ENCODE results near the gene GPR78. TPM values are rescaled to one million over a fixed set of nuclear protein-coding genes. Genes with fewer than 3 reads are reported as not detected.

Gene GPR78
- total RNA-seq, 1 donor from 2014 or later: 0.16 TPM

- H3K9me3 ChIP-seq (ENCODE audit: insufficient read depth, low read depth, low read length): no peaks in the 10 kb centered on the region
- peaks cover 8% of the 10 kb centered on the region for H3K9me3 Mint-ChIP-seq (ENCODE audit: unreplicated experiment)
- peaks cover 19% of the 10 kb centered on the region for H3K4me1 Mint-ChIP-seq (ENCODE audit: low read depth, unreplicated experiment)
- H3K36me3 Mint-ChIP-seq (ENCODE audit: low read depth, unreplicated experiment): no peaks in the 10 kb centered on the region
- no peaks in the 10 kb centered on the region for H3K27me3 ChIP-seq (ENCODE audit: insufficient read depth, low read length)
- peaks cover 14% of the 10 kb centered on the region for H3K4me1 ChIP-seq (ENCODE audit: insufficient read depth, low read length)
- no peaks in the 10 kb centered on the region for H4K20me1 ChIP-seq (ENCODE audit: insufficient read depth, low read length)
- FAIRE-seq (no peak), DNase-seq (ENCODE audit: low read depth) (no peak)
- no peak overlapping the region for H3K9ac ChIP-seq (ENCODE audit: low read length)
- H3K4me3 ChIP-seq (ENCODE audit: insufficient read depth, low read depth, low read length): no peak overlapping the region
- no peak overlapping the region for H3K4me2 ChIP-seq (ENCODE audit: low read length)
- H3K79me2 ChIP-seq (ENCODE audit: insufficient read depth, low read length): no peaks in the 10 kb centered on the region
- peak overlapping the region; percentile 86 for H3K27ac Mint-ChIP-seq (ENCODE audit: unreplicated experiment)
- no peak for TF ChIP-seq CTCF (IDR thresholded peaks at IDR 0.05; ENCODE audit: insufficient read depth, low read depth, low read length)
- no peak overlapping the region for H2AFZ ChIP-seq (ENCODE audit: low read depth, low read length)
- H3K27ac ChIP-seq (ENCODE audit: low read depth, low read length): no peak overlapping the region
- H3K4me3 Mint-ChIP-seq (ENCODE audit: unreplicated experiment): no peak overlapping the region
- H3K36me3 ChIP-seq (ENCODE audit: insufficient read depth, low read length): no peaks in the 10 kb centered on the region
- H3K27me3 Mint-ChIP-seq (ENCODE audit: low read depth, unreplicated experiment): peaks cover 43% of the 10 kb centered on the region
These were observed 42.0 kb upstream of the GPR78 start for GRCh38 chr4:8538076-8538702.

GRCh38 chr4:8538703-8539567 is 41.3 kb upstream of the GPR78 start:
- H4K20me1 ChIP-seq (ENCODE audit: insufficient read depth, low read length): no peaks in the 10 kb centered on the region
- Mint-ChIP-seq H3K36me3 (ENCODE audit: low read depth, unreplicated experiment) (no peaks in the 10 kb centered on the region), H3K27me3 (ENCODE audit: low read depth, unreplicated experiment) (peaks cover 43% of the 10 kb centered on the region), H3K4me3 (ENCODE audit: unreplicated experiment) (no peak overlapping the region), H3K4me1 (ENCODE audit: low read depth, unreplicated experiment) (peaks cover 16% of the 10 kb centered on the region), H3K9me3 (ENCODE audit: unreplicated experiment) (peaks cover 8% of the 10 kb centered on the region), H3K27ac (ENCODE audit: unreplicated experiment) (peak overlapping the region; percentile 86)
- DNase-seq (ENCODE audit: low read depth): peak; percentile 53
- no peak overlapping the region for H3K27ac ChIP-seq (ENCODE audit: low read depth, low read length)
- H3K79me2 ChIP-seq (ENCODE audit: insufficient read depth, low read length): no peaks in the 10 kb centered on the region
- FAIRE-seq: no peak
- H3K4me1 ChIP-seq (ENCODE audit: insufficient read depth, low read length): peaks cover 14% of the 10 kb centered on the region
- no peak overlapping the region for H2AFZ ChIP-seq (ENCODE audit: low read depth, low read length)
- TF ChIP-seq CTCF (IDR thresholded peaks at IDR 0.05; ENCODE audit: insufficient read depth, low read depth, low read length) (no peak), EZH2 (IDR thresholded peaks at IDR 0.05; ENCODE audit: insufficient read depth, low read length) (no peak)
- no peaks in the 10 kb centered on the region for H3K36me3 ChIP-seq (ENCODE audit: insufficient read depth, low read length)
- H3K4me2 ChIP-seq (ENCODE audit: low read length): no peak overlapping the region
- H3K27me3 ChIP-seq (ENCODE audit: insufficient read depth, low read length): no peaks in the 10 kb centered on the region
- H3K9ac ChIP-seq (ENCODE audit: low read length): no peak overlapping the region
- no peaks in the 10 kb centered on the region for H3K9me3 ChIP-seq (ENCODE audit: insufficient read depth, low read depth, low read length)
- H3K4me3 ChIP-seq (ENCODE audit: insufficient read depth, low read depth, low read length): no peak overlapping the region

DNA sequence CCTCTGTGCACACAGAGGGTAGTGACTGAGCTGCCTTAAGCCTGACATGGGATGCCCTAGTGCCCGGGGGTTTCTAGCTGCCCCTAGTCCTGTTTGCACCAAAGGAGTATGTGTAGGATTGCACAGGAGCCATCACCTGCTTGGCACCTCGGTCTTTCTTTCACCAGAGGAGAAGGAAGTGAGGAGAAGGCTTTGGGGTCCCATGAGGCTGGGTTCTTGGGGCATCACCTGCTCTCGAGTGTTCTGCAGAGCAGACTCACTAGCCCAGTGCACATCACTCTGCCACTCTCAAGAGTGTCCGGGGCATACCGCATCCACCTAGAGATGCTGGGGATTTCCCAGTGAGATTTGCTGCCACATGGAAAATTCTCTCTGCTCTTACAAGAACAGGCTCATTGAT is 40.5 kb upstream of the GPR78 start:
- no peak overlapping the region for H3K4me2 ChIP-seq (ENCODE audit: low read length)
- no peaks in the 10 kb centered on the region for H3K79me2 ChIP-seq (ENCODE audit: insufficient read depth, low read length)
- Mint-ChIP-seq H3K36me3 (ENCODE audit: low read depth, unreplicated experiment) (no peaks in the 10 kb centered on the region), H3K4me1 (ENCODE audit: low read depth, unreplicated experiment) (peaks cover 8% of the 10 kb centered on the region), H3K27me3 (ENCODE audit: low read depth, unreplicated experiment) (peaks cover 45% of the 10 kb centered on the region), H3K4me3 (ENCODE audit: unreplicated experiment) (no peak overlapping the region), H3K9me3 (ENCODE audit: unreplicated experiment) (peaks cover 7% of the 10 kb centered on the region), H3K27ac (ENCODE audit: unreplicated experiment) (no peak overlapping the region)
- TF ChIP-seq EZH2 (IDR thresholded peaks at IDR 0.05; ENCODE audit: insufficient read depth, low read length): no peak
- TF ChIP-seq CTCF (IDR thresholded peaks at IDR 0.05; ENCODE audit: insufficient read depth, low read depth, low read length): no peak
- no peak overlapping the region for H3K9ac ChIP-seq (ENCODE audit: low read length)
- DNase-seq (ENCODE audit: low read depth): no peak
- H3K36me3 ChIP-seq (ENCODE audit: insufficient read depth, low read length): no peaks in the 10 kb centered on the region
- no peak overlapping the region for H3K4me3 ChIP-seq (ENCODE audit: insufficient read depth, low read depth, low read length)
- no peaks in the 10 kb centered on the region for H3K9me3 ChIP-seq (ENCODE audit: insufficient read depth, low read depth, low read length)
- H4K20me1 ChIP-seq (ENCODE audit: insufficient read depth, low read length): no peaks in the 10 kb centered on the region
- peaks cover 14% of the 10 kb centered on the region for H3K4me1 ChIP-seq (ENCODE audit: insufficient read depth, low read length)
- no peaks in the 10 kb centered on the region for H3K27me3 ChIP-seq (ENCODE audit: insufficient read depth, low read length)
- H3K27ac ChIP-seq (ENCODE audit: low read depth, low read length): no peak overlapping the region
- H2AFZ ChIP-seq (ENCODE audit: low read depth, low read length): no peak overlapping the region
- FAIRE-seq: no peak
